Rectal smooth muscle tissue (tissue), 1 donor: ENCODE results near the gene TBC1D3B.

Experiments used
- H3K27ac ChIP-seq: one replicate; pipeline ENCODE4 v1.7.0; 2013; ENCODE audit warnings: low read depth, low read length, inconsistent platforms
- H3K27me3 ChIP-seq: one replicate; pipeline ENCODE4 v1.7.0; 2013; ENCODE audit warnings: low read length; ENCODE audit not compliant: control insufficient read depth, insufficient read depth
- H3K36me3 ChIP-seq: one replicate; pipeline ENCODE4 v1.7.0; 2013; ENCODE audit warnings: low read length; ENCODE audit not compliant: control insufficient read depth, insufficient read depth
- H3K4me1 ChIP-seq: one replicate; pipeline ENCODE4 v1.7.0; 2013; ENCODE audit warnings: low read length; ENCODE audit not compliant: control insufficient read depth, insufficient read depth
- H3K4me3 ChIP-seq: one replicate; pipeline ENCODE4 v1.7.0; 2013; ENCODE audit warnings: low read length
- H3K9ac ChIP-seq: one replicate; pipeline ENCODE4 v1.7.0; 2013; ENCODE audit warnings: low read length

The TBC1D3B gene

DNA sequence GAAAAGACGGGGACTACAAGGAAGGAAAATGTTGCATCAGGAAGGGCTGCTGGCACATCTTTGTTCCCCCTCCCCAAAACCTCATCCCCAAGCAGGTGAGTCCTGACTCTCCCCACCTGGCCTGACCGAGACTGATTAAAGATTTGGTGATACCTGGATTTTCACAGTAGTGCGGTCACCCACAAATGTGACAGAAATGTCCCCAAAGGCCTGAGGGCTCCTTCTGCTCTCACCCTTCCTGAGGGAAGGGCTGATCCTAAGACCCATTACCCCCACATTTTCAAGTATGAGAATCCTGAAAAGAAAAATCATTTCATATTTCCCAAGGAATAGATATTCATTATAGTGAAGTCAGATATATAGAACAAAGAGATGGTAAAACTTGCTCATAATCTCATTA, 28.8 kb downstream of the TBC1D3B start:
- Histone ChIP-seq H3K27ac (no peak overlapping the region), H3K27me3 (no peaks in the 10 kb centered on the region), H3K4me1 (no peaks in the 10 kb centered on the region), H3K4me3 (no peak overlapping the region), H3K9ac (no peak overlapping the region), H3K36me3 (no peaks in the 10 kb centered on the region)

DNA sequence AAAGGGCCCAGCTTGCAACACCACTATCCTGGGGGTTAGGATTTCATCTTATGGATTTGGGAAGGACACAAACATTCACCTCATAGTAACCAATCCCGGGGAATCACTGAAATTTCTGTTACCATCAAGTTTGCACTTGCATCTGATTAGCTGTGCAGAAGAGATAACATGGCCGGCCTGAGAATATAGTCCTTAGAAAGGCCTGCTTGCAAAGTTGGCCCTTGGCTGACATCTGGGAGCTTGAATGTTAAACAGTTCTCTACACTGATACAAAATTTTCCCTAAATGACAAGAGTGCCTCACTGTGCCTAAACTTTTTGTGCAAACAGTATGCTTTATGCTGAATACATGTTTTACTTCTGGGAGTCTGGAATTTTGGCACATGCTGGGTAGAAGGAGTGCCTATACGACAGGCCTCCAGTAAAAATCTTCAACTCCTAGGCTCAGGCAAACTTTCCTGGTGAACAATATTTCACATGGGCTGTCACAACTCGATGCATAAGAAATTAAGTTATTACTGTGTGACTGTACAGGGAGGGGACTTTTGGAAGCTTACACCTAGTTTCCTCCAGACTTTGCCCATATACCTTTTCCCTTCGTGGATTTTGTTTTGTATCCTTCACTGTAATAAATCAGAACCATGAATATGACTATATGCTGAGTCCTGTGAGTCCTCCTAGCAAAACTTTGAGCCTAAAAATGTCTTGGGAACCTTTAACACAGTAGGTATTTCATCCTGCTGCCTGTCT, 31.3 kb downstream of the TBC1D3B start:
- Histone ChIP-seq H3K36me3 (no peaks in the 10 kb centered on the region), H3K9ac (no peak overlapping the region), H3K4me1 (no peaks in the 10 kb centered on the region), H3K27ac (no peak overlapping the region), H3K4me3 (no peak overlapping the region), H3K27me3 (no peaks in the 10 kb centered on the region)

DNA sequence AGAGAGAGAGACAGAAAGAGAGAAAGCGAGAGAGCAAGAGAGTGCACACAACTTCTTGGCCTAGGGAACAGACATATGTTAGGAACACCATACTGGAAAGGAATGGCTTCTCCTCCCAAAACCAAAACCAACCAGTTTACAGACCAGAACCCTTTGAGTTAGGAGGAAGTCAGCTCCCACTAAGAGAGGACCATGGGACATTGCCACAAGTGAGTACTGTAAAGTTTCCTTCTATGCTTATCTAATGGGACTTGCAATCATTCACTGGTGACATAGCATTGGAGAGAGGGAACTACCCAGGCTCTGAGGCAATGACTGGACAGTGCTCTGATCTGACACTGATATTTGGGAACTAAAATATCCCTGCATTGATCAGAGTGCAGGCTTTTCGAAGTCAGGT, 32.4 kb downstream of the TBC1D3B start:
- Histone ChIP-seq H3K36me3 (no peaks in the 10 kb centered on the region), H3K27ac (no peak overlapping the region), H3K27me3 (no peaks in the 10 kb centered on the region), H3K4me3 (no peak overlapping the region), H3K9ac (no peak overlapping the region), H3K4me1 (no peaks in the 10 kb centered on the region)

DNA sequence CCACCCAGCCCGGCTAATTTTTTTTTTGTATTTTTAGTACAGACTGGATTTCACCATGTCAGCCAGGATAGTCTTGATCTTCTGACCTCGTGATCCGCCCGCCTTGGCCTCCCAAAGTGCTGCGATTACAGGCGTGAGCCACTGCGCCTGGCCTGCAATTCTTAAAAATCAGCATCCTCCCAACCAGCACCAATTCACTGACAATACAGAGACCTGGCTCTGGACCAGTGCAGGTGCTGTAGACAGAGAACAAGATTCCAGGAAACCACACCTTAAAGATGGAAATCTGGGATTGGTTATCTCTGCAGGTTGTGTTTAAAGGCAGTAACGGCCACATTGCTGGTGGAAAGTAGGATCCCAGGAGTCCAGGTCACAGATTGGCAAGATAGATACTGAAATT, 33.6 kb downstream of the TBC1D3B start:
- no peak overlapping the region for H3K27ac ChIP-seq
- no peak overlapping the region for H3K4me3 ChIP-seq
- no peak overlapping the region for H3K9ac ChIP-seq
- no peaks in the 10 kb centered on the region for H3K36me3 ChIP-seq
- H3K4me1 ChIP-seq = no peaks in the 10 kb centered on the region
- H3K27me3 ChIP-seq = no peaks in the 10 kb centered on the region

DNA sequence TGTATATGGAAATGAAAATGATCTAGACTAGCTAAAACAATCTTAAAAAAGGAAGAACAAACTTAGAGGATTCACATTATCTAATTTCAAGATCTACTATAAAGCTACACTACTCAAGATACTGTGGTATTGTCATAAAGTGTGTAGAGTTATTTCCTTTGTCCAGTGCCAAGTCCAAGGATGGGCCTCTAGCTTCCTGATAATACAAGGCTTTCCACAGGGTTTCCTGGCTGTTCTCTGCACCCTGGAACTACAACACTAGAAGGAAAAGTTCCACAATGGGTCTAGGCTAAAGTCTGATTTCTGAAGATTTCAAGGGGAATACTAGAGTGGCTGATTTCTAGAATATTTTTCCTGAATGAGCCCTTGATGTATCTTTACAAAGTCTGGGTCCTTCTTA, 34.2 kb downstream of the TBC1D3B start:
- H3K4me1 ChIP-seq = no peaks in the 10 kb centered on the region
- no peak overlapping the region for H3K9ac ChIP-seq
- no peaks in the 10 kb centered on the region for H3K36me3 ChIP-seq
- no peak overlapping the region for H3K27ac ChIP-seq
- H3K4me3 ChIP-seq = no peak overlapping the region
- H3K27me3 ChIP-seq = no peaks in the 10 kb centered on the region

DNA sequence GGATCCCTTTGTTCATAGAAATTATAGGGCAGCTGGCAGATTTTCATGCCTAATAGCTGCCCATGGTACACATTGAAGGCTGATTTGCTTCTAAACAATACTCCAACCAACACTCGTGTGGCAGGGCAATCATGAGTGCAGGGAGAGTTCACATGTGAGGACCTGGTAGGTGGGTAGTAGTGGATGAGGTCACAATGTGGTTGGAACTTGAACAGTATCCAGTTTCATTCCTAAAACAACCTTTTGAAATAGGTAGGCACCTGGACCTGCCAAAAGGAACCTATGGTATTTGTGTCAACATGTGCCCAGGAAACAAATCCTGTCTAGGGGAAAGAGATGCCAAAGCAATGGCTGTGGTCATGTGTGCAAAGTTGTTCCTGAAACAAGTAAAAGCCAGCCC, 40.0 kb downstream of the TBC1D3B start:
- no peaks in the 10 kb centered on the region for H3K36me3 ChIP-seq
- H3K4me1 ChIP-seq = no peaks in the 10 kb centered on the region
- no peak overlapping the region for H3K9ac ChIP-seq
- no peaks in the 10 kb centered on the region for H3K27me3 ChIP-seq
- no peak overlapping the region for H3K4me3 ChIP-seq
- H3K27ac ChIP-seq = no peak overlapping the region

DNA sequence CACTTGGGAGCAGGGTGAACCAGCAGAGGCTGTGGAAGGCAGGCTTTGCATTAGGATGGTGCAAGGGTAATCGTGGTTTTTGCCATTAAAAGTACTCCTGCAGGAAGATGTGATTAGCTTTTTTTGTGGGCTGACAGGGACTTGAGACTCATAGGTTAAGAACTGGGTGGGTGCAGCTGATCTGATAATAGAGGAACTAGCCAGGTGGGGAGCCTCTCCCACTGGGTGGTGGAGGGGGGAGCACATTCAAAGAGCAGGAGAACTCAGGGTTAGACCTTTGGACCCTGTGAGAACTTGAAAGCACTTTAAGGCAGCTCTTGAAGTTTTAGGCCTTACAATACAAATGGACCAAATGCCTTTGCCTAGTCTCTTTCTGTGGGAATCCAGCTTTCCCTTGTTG, 40.4 kb downstream of the TBC1D3B start:
- Histone ChIP-seq H3K9ac (no peak overlapping the region), H3K4me3 (no peak overlapping the region), H3K36me3 (no peaks in the 10 kb centered on the region), H3K27me3 (no peaks in the 10 kb centered on the region), H3K4me1 (no peaks in the 10 kb centered on the region), H3K27ac (no peak overlapping the region)

DNA sequence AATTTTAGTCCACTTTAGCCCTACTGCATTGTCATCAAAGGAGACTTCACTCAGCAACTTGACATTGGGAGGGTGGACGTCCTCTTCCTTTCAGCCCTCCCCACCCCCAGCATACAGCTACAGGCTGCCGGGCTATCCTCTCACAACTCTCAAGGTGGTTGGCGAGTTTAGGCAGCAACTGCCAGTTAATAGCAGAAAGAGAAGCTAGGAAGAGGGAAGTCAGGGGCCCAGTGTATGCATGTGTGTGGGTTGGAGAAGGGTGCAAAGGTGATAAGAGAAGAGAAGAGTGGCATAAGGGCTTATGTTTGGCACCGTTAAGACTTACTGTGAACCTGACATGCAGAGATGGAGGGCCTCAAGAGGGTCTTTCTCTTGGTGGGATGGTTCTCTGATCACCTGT, 41.0 kb downstream of the TBC1D3B start:
- Histone ChIP-seq H3K36me3 (no peaks in the 10 kb centered on the region), H3K4me1 (no peaks in the 10 kb centered on the region), H3K4me3 (no peak overlapping the region), H3K9ac (no peak overlapping the region), H3K27ac (no peak overlapping the region), H3K27me3 (no peaks in the 10 kb centered on the region)

DNA sequence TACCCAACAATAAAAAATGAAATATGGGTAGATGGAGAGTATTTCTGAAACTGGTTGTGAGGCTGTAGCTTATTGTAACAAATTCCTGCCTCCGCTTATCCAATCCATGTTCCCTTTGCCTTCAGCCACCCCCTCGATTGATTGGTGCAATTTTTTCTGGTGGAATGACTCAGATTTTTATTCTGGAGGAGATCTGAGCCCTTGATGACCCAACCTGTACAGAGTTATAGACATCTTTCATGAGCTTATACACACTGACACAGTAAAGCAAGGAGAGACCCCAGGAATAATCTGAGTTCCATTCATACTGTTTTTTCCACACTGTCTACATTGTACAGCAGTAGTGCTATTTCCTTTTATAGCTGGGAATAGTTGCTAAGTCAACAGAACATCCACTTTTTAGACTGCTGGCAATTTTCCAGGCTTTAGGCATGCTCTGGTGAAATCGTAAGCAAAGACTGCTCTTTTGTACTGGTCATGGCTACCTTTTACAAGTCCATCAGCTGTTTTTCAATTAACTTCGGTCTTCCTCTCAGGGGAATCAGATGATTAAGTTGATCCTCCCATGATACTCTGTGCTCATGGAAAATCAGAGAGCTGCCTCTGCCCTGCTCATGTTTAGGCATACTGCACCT, 42.7 kb downstream of the TBC1D3B start:
- no peak overlapping the region for H3K27ac ChIP-seq
- H3K4me3 ChIP-seq = no peak overlapping the region
- H3K27me3 ChIP-seq = no peaks in the 10 kb centered on the region
- H3K9ac ChIP-seq = no peak overlapping the region
- H3K36me3 ChIP-seq = no peaks in the 10 kb centered on the region
- no peaks in the 10 kb centered on the region for H3K4me1 ChIP-seq

DNA sequence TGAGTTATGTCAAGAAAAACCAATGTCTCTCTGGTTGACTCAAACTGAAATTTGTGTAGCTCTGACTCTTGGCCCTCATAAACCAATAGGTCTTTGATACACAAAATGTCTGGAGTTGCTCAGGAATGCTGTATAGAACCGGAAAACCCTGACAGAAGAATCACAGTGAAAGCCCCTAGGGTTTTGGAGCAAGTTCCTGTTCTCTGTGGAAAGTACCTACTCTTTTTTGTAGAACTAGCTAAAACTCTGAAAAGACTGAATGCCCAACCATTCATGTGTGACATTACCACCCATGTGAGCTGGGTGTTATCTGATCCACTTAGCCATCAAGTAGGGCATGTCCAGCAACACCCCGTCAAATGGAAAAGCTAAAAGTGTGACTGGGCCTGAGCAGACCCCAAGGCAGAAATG, 44.0 kb downstream of the TBC1D3B start:
- Histone ChIP-seq H3K9ac (no peak overlapping the region), H3K27me3 (no peaks in the 10 kb centered on the region), H3K4me1 (no peaks in the 10 kb centered on the region), H3K27ac (no peak overlapping the region), H3K4me3 (no peak overlapping the region), H3K36me3 (no peaks in the 10 kb centered on the region)

DNA sequence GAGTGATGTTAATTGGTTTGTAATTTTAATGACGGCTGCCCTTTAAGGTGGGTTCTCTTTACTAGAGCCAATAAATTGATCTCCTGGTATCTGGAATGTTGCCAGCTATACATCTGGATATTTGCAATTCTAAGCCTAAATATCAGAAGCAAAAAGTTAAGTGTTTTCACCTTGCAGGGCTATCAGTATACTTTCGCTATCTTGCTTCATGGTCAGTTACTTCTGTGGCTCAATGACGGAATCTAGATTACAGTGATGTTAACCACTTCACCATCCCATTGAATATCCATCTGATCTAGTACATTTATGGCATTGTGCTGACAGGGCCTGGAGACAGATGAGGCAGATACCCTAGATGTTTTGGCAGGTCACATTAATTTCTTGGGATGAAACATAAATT, 44.5 kb downstream of the TBC1D3B start:
- H3K27ac ChIP-seq = no peak overlapping the region
- no peak overlapping the region for H3K4me3 ChIP-seq
- no peaks in the 10 kb centered on the region for H3K4me1 ChIP-seq
- H3K36me3 ChIP-seq = no peaks in the 10 kb centered on the region
- H3K27me3 ChIP-seq = no peaks in the 10 kb centered on the region
- no peak overlapping the region for H3K9ac ChIP-seq

DNA sequence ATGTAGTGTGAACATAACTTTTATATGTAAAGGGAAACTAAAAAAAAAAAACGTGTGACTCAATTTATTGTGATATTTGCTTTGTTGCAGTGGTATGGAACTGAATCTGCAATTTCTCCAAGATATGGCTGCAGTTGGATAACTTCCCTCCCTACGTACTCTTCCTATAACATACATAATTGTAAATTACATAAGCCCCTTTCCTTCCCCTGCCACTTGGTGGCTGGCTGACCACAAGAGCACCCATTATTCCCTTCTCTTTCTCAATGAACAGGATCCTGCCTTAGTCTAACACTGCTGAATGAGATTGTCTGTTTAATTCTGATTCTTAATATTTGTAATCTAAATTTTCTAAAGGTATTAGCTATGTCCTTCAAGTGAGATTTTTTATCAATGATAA, 45.0 kb downstream of the TBC1D3B start:
- Histone ChIP-seq H3K27me3 (no peaks in the 10 kb centered on the region), H3K9ac (no peak overlapping the region), H3K4me1 (no peaks in the 10 kb centered on the region), H3K27ac (no peak overlapping the region), H3K4me3 (no peak overlapping the region), H3K36me3 (no peaks in the 10 kb centered on the region)

DNA sequence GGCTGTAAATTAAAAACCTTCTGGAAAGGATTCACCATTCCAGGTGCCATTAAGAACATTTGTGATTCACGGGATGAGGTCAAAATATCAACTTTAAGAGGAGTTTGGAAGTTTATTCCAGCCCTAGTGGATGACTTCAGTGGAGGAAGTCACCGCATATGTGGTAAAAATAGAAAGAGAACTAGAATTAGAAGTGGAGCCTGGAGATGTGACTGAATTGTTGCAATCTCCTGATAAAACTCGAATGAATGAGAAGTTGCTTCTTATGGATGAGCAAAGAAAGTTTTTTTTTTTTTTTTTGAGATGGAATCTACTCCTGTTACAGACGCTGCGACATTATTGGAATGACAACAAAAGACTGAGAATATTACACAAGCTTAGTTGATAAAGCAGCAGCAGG, 46.1 kb downstream of the TBC1D3B start:
- H3K36me3 ChIP-seq = no peaks in the 10 kb centered on the region
- no peak overlapping the region for H3K9ac ChIP-seq
- no peak overlapping the region for H3K27ac ChIP-seq
- no peaks in the 10 kb centered on the region for H3K27me3 ChIP-seq
- H3K4me3 ChIP-seq = no peak overlapping the region
- no peaks in the 10 kb centered on the region for H3K4me1 ChIP-seq
